GM21423 (cell line): ENCODE data around the gene HRH1.
A peak's percentile ranks its signal among the peaks of the same experiment; 100 is the strongest.

Experiments used
- ATAC-seq: cut with Tn5 transposase; IDR thresholded peaks from one replicate; pipeline ENCODE4 v1.9.1; 2021; ENCODE audit warnings: mild to moderate bottlenecking, moderate library complexity; ENCODE audit not compliant: unreplicated experiment

Gene HRH1

DNA sequence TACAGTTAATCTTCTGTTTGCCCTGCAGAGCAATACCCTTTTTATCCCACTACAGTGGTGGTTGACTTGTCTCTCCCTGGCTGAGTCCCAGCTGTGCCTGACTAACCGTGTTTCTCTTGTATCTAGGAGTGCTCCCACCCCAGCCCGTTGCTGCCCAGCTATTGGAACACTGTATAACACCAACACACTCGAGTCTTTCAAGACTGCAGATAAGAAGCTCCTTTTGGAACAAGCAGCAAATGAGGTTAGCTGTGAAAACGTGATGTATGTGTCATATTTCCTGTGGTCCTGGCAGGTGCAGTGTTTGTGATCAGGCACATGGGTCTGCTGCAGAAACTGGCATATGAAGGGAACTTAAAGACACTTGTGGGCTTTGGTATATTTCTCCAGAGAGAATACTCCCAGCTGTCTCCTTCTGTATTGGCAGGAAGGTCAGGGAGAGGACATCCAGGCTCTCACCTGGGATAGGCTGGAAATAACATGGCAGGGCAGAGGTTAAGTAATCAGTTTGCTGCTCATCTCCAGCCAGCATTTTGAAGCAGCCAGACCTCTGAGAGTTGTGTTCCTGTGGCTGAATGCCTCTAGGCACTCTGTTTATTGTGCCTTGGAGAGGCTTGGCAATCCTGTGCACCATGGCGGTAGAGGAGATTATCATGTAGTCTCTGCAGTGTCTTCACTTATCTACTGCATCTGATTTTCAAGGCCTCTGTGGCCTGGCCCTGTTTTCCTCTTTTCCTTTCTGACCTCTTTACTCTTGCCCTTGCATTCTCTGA lies 152.7 kb downstream of the HRH1 start:
- peak; percentile 86 for ATAC-seq

DNA sequence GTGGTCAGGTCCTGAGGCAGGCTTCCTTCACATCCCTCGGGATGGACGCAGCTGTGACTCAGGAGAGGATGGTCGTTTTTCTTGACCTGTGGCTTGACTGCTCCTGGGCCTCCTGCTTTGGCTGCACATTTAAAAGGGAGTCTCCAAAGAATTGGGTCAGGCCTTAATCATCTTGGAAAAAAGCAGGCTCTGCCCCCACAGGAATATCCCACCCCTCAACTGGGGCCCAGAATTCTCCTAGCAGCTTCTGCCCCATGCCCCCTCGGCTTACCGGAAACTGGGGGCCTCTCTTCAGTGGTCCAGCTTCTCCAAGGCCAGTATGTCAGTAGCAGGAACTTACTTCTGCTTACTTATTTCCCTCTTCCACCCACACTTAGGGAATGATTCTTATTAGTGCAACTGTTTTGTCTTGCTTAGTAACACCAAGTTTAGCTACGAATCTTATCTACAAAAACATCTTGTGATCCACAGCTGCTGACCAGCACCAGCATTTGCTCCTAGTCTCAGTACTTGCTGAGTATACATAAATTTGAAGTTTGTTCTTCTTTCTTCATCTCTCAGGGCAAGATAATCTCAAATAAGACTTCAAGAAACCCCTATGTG lies 153.6 kb downstream of the HRH1 start:
- ATAC-seq = no peak

DNA sequence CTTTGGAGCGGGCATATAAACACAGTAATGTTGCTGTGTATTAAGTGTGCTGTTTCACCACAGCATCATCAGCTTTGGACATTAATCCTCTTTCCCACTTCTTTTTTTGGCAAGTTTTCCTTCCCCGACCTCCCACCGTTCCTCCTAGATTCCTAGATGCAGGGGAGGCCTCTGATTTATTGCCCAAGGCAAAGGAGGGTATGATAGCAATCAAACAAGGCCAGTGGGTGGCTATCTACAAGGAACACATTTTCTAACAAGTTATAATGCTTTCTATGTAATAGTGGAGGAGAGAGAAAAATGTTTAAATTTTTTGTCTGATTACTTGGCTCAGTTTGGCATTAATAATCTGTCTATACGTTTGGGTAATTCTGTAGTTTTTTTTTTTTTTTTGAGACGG lies 156.0 kb downstream of the HRH1 start:
- ATAC-seq = no peak

DNA sequence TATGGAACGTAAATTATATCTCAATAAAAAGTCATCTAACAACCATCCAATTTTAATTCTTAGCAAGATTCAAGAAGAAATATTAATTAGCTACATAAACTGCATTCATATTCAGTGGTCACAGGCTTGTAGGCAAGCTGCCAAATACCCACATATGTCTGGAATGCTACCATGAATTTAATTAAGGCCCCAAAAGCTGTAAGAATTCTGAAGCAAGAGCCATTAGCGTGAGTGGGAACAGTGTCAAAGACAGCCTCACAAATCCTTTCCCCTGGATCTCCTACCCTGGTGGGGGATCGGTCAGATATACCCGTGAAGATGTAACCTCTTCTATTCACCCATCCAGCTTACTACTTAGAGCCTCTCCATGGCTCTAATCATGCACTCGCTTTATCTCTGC lies 157.9 kb downstream of the HRH1 start:
- ATAC-seq = no peak
